WTC11 (cell line): ENCODE results near the gene TKT.

ENCODE experiments used
- GABPB1 ChIP-seq: sonication (generic); formaldehyde crosslinking; IDR thresholded peaks from 2 replicates; pipeline ENCODE4 v1.8.1; 2023; ENCODE audit warnings: mild to moderate bottlenecking, missing genetic modification reagents
- NFE2L1 ChIP-seq: sonication (generic); formaldehyde crosslinking; IDR thresholded peaks from 2 replicates; pipeline ENCODE4 v1.8.1; 2023; ENCODE audit warnings: missing genetic modification reagents
- PRRX2 ChIP-seq: fragments of 250-450 bp; sonication (Bioruptor Pico); IDR thresholded peaks from 2 replicates; pipeline ENCODE4 v1.8.0; 2021; ENCODE audit warnings: mild to moderate bottlenecking
- RELA ChIP-seq: sonication (generic); formaldehyde crosslinking; IDR thresholded peaks from 2 replicates; pipeline ENCODE4 v1.8.1; 2022; ENCODE audit warnings: missing genetic modification reagents, mild to moderate bottlenecking, borderline replicate concordance
- TF ChIP-seq, protein P1 (sequence below): sonication (generic); formaldehyde crosslinking; conservative IDR thresholded peaks from 2 replicates; pipeline ENCODE4 v1.8.1; 2023; ENCODE audit warnings: mild to moderate bottlenecking, low read depth, missing genetic modification reagents, moderate library complexity
- TF ChIP-seq, protein P2 (sequence below): sonication (generic); formaldehyde crosslinking; IDR thresholded peaks from 2 replicates; pipeline ENCODE4 v1.8.1; 2022; ENCODE audit warnings: low read depth, missing genetic modification reagents, borderline replicate concordance
- TF ChIP-seq, protein P3 (sequence below): fragments of 200-600 bp; IDR thresholded peaks from 2 replicates; pipeline ENCODE4 v1.8.0; 2022; ENCODE audit warnings: antibody characterized with exemption
- TF ChIP-seq, protein P4 (sequence below): sonication (generic); formaldehyde crosslinking; IDR thresholded peaks from 2 replicates; pipeline ENCODE4 v1.8.0; 2022; ENCODE audit warnings: mild to moderate bottlenecking, missing genetic modification reagents
- TF ChIP-seq, protein P5 (sequence below): sonication (generic); formaldehyde crosslinking; IDR thresholded peaks from 2 replicates; pipeline ENCODE4 v1.8.0; 2022; ENCODE audit warnings: mild to moderate bottlenecking, missing genetic modification reagents
- TF ChIP-seq, protein P6 (sequence below): sonication (generic); formaldehyde crosslinking; conservative IDR thresholded peaks from 2 replicates; pipeline ENCODE4 v1.8.1; 2022; ENCODE audit warnings: mild to moderate bottlenecking, missing genetic modification reagents

GRCh38 chr3:53192608-53193007 is 63.2 kb downstream of the TKT start:
- TF ChIP-seq, protein P1, sequence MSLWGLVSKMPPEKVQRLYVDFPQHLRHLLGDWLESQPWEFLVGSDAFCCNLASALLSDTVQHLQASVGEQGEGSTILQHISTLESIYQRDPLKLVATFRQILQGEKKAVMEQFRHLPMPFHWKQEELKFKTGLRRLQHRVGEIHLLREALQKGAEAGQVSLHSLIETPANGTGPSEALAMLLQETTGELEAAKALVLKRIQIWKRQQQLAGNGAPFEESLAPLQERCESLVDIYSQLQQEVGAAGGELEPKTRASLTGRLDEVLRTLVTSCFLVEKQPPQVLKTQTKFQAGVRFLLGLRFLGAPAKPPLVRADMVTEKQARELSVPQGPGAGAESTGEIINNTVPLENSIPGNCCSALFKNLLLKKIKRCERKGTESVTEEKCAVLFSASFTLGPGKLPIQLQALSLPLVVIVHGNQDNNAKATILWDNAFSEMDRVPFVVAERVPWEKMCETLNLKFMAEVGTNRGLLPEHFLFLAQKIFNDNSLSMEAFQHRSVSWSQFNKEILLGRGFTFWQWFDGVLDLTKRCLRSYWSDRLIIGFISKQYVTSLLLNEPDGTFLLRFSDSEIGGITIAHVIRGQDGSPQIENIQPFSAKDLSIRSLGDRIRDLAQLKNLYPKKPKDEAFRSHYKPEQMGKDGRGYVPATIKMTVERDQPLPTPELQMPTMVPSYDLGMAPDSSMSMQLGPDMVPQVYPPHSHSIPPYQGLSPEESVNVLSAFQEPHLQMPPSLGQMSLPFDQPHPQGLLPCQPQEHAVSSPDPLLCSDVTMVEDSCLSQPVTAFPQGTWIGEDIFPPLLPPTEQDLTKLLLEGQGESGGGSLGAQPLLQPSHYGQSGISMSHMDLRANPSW (CRISPR knock-in tag): no peak
- TF ChIP-seq, protein P2, sequence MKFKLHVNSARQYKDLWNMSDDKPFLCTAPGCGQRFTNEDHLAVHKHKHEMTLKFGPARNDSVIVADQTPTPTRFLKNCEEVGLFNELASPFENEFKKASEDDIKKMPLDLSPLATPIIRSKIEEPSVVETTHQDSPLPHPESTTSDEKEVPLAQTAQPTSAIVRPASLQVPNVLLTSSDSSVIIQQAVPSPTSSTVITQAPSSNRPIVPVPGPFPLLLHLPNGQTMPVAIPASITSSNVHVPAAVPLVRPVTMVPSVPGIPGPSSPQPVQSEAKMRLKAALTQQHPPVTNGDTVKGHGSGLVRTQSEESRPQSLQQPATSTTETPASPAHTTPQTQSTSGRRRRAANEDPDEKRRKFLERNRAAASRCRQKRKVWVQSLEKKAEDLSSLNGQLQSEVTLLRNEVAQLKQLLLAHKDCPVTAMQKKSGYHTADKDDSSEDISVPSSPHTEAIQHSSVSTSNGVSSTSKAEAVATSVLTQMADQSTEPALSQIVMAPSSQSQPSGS: no peak
- no peak for TF ChIP-seq RELA (CRISPR knock-in tag)
- TF ChIP-seq, protein P3, sequence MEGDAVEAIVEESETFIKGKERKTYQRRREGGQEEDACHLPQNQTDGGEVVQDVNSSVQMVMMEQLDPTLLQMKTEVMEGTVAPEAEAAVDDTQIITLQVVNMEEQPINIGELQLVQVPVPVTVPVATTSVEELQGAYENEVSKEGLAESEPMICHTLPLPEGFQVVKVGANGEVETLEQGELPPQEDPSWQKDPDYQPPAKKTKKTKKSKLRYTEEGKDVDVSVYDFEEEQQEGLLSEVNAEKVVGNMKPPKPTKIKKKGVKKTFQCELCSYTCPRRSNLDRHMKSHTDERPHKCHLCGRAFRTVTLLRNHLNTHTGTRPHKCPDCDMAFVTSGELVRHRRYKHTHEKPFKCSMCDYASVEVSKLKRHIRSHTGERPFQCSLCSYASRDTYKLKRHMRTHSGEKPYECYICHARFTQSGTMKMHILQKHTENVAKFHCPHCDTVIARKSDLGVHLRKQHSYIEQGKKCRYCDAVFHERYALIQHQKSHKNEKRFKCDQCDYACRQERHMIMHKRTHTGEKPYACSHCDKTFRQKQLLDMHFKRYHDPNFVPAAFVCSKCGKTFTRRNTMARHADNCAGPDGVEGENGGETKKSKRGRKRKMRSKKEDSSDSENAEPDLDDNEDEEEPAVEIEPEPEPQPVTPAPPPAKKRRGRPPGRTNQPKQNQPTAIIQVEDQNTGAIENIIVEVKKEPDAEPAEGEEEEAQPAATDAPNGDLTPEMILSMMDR: no peak
- TF ChIP-seq GABPB1 (CRISPR knock-in tag): no peak
- TF ChIP-seq, protein P4, sequence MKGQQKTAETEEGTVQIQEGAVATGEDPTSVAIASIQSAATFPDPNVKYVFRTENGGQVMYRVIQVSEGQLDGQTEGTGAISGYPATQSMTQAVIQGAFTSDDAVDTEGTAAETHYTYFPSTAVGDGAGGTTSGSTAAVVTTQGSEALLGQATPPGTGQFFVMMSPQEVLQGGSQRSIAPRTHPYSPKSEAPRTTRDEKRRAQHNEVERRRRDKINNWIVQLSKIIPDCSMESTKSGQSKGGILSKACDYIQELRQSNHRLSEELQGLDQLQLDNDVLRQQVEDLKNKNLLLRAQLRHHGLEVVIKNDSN (CRISPR knock-in tag): no peak
- TF ChIP-seq NFE2L1 (CRISPR knock-in tag): no peak
- TF ChIP-seq PRRX2 (CRISPR knock-in tag): no peak
- TF ChIP-seq, protein P5, sequence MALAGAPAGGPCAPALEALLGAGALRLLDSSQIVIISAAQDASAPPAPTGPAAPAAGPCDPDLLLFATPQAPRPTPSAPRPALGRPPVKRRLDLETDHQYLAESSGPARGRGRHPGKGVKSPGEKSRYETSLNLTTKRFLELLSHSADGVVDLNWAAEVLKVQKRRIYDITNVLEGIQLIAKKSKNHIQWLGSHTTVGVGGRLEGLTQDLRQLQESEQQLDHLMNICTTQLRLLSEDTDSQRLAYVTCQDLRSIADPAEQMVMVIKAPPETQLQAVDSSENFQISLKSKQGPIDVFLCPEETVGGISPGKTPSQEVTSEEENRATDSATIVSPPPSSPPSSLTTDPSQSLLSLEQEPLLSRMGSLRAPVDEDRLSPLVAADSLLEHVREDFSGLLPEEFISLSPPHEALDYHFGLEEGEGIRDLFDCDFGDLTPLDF (CRISPR knock-in tag): no peak
- TF ChIP-seq, protein P6, sequence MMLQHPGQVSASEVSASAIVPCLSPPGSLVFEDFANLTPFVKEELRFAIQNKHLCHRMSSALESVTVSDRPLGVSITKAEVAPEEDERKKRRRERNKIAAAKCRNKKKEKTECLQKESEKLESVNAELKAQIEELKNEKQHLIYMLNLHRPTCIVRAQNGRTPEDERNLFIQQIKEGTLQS: no peak
